Naive B cell (primary cell): ENCODE results near the gene CHRNG. TPM values are rescaled to one million over a fixed set of nuclear protein-coding genes. Genes with fewer than 3 reads are reported as not detected.

Experiments
- ATAC-seq, 2 donors: fragments of 150-1000 bp; cut with Tn5 transposase; 2 replicates each; pipeline ENCODE4 v1.10.0; 2021; ENCODE audit warnings: low read depth in 2 of 2, mild to moderate bottlenecking in 2 of 2, moderate library complexity in 2 of 2
- DNase-seq: peaks from one replicate; pipeline ENCODE4 v3.0.0; 2022
- H3K27ac Mint-ChIP-seq, 6 donors: one replicate each; pipeline ENCODE4 v1.8.0; 2020 to 2022; ENCODE audit warnings: mild to moderate bottlenecking in 6 of 6, mixed read lengths in 6 of 6, moderate library complexity in 5 of 6, inconsistent platforms in 2 of 6
- H3K27me3 Mint-ChIP-seq, 3 donors: one replicate each; pipeline ENCODE4 v1.8.0; 2021 to 2022; ENCODE audit warnings: mixed read lengths in 3 of 3, mild to moderate bottlenecking in 1 of 3
- H3K36me3 Mint-ChIP-seq, 2 donors: one replicate each; pipeline ENCODE4 v1.8.0; 2020 to 2022; ENCODE audit warnings: mixed read lengths in 2 of 2, inconsistent platforms in 1 of 2, mild to moderate bottlenecking in 1 of 2
- H3K4me1 Mint-ChIP-seq, 3 donors: one replicate each; pipeline ENCODE4 v1.8.0; 2020 to 2022; ENCODE audit warnings: mixed read lengths in 3 of 3, inconsistent platforms in 1 of 3, mild to moderate bottlenecking in 1 of 3, moderate library complexity in 1 of 3
- H3K4me3 Mint-ChIP-seq, 8 donors: one replicate each; pipeline ENCODE4 v1.8.0; 2020 to 2022; ENCODE audit warnings: mild to moderate bottlenecking in 8 of 8, mixed read lengths in 8 of 8, moderate library complexity in 8 of 8, inconsistent platforms in 2 of 8
- H3K9me3 Mint-ChIP-seq, 7 donors: one replicate each; pipeline ENCODE4 v1.8.0; 2020 to 2022; ENCODE audit warnings: mixed read lengths in 7 of 7, mild to moderate bottlenecking in 5 of 7, inconsistent platforms in 2 of 7, moderate library complexity in 1 of 7
- polyA plus RNA-seq, 6 donors: library from polyadenylated mRNA; unstranded; fragments of 300-500 nt; fragmentation: Illumina TruSeq; gene quantifications; one replicate each; pipeline ENCODE4 v1.2.3, GENCODE V29; 2021; ENCODE audit warnings: low read depth in 6 of 6

The CHRNG gene
- polyA plus RNA-seq, 6 donors from 2014 or later = not detected

GRCh38 chr2:232515639-232516038 is 23.9 kb upstream of the CHRNG start:
- Mint-ChIP-seq H3K27me3 (peaks cover 27 to 69% (median 68%) of the 10 kb centered on the region in 3 donors), H3K36me3 (no peaks in the 10 kb centered on the region), H3K9me3 (no peaks in the 10 kb centered on the region), H3K4me1 (peaks cover 0 to 3% (median 0%) of the 10 kb centered on the region in 3 donors), H3K4me3 (no peak overlapping the region), H3K27ac (no peak overlapping the region)
- no peak for DNase-seq
- ATAC-seq = no peak

GRCh38 chr2:232516551-232516950 is 22.9 kb upstream of the CHRNG start:
- H3K4me1 Mint-ChIP-seq = peaks cover 2 to 6% (median 4%) of the 10 kb centered on the region in 3 donors
- ATAC-seq = no peak
- DNase-seq = no peak
- no peaks in the 10 kb centered on the region for H3K9me3 Mint-ChIP-seq
- peaks cover 27 to 76% (median 68%) of the 10 kb centered on the region in 3 donors for H3K27me3 Mint-ChIP-seq
- no peak overlapping the region for H3K27ac Mint-ChIP-seq
- no peaks in the 10 kb centered on the region for H3K36me3 Mint-ChIP-seq
- H3K4me3 Mint-ChIP-seq = no peak overlapping the region

- DNase-seq = no peak
- no peak overlapping the region for H3K27ac Mint-ChIP-seq
- no peaks in the 10 kb centered on the region for H3K36me3 Mint-ChIP-seq
- no peak overlapping the region for H3K4me3 Mint-ChIP-seq
- H3K27me3 Mint-ChIP-seq = peaks cover 27 to 70% (median 61%) of the 10 kb centered on the region in 3 donors
- peaks cover 7 to 16% (median 16%) of the 10 kb centered on the region in 3 donors for H3K4me1 Mint-ChIP-seq
- no peak for ATAC-seq
- H3K9me3 Mint-ChIP-seq = no peaks in the 10 kb centered on the region
These were observed 20.6 kb upstream of the CHRNG start for GRCh38 chr2:232518844-232519243.

- Mint-ChIP-seq H3K9me3 (no peaks in the 10 kb centered on the region), H3K36me3 (no peaks in the 10 kb centered on the region), H3K4me3 (peak within 1 kb of the TSS in 3 of 8 donors; percentile 41 to 89 (median 81)), H3K4me1 (peaks cover 11 to 22% (median 21%) of the 10 kb centered on the region in 3 donors), H3K27me3 (peaks cover 27 to 68% (median 63%) of the 10 kb centered on the region in 3 donors), H3K27ac (no peak within 1 kb of the TSS)
- DNase-seq (no peak), ATAC-seq (no peak)
These were observed 19.7 kb upstream of the CHRNG start, which contains the start of gene PRSS56 for GRCh38 chr2:232519581-232520438. Gene PRSS56 (plus strand): TSS chr2:232520388. CDS start chr2:232520599, 211 bp downstream.

GRCh38 chr2:232520489-232520888 is 19.0 kb upstream of the CHRNG start:
- Mint-ChIP-seq H3K4me1 (peaks cover 11 to 22% (median 21%) of the 10 kb centered on the region in 3 donors), H3K4me3 (peak overlapping the region in 3 of 8 donors; percentile 41 to 81 (median 41)), H3K27me3 (peaks cover 26 to 65% (median 62%) of the 10 kb centered on the region in 3 donors), H3K36me3 (no peaks in the 10 kb centered on the region), H3K9me3 (no peaks in the 10 kb centered on the region), H3K27ac (no peak overlapping the region)
- no peak for ATAC-seq
- DNase-seq = no peak

- Mint-ChIP-seq H3K9me3 (no peaks in the 10 kb centered on the region), H3K4me3 (peak overlapping the region in 5 of 8 donors; percentile 43 to 89 (median 79)), H3K27ac (no peak overlapping the region), H3K36me3 (no peaks in the 10 kb centered on the region), H3K27me3 (peaks cover 22 to 67% (median 62%) of the 10 kb centered on the region in 3 donors), H3K4me1 (peaks cover 11 to 22% (median 21%) of the 10 kb centered on the region in 3 donors)
- DNase-seq = no peak
- no peak for ATAC-seq
These were observed 18.4 kb upstream of the CHRNG start for GRCh38 chr2:232521098-232521497.

- H3K9me3 Mint-ChIP-seq = no peaks in the 10 kb centered on the region
- H3K4me3 Mint-ChIP-seq = peak overlapping the region in 4 of 8 donors; percentile 57 to 83 (median 69)
- no peak overlapping the region for H3K27ac Mint-ChIP-seq
- H3K27me3 Mint-ChIP-seq = peaks cover 26 to 71% (median 64%) of the 10 kb centered on the region in 3 donors
- ATAC-seq (peak; percentile 73 to 75), DNase-seq (peak; percentile 66)
- no peaks in the 10 kb centered on the region for H3K36me3 Mint-ChIP-seq
- peaks cover 11 to 22% (median 20%) of the 10 kb centered on the region in 3 donors for H3K4me1 Mint-ChIP-seq
These were observed 17.4 kb upstream of the CHRNG start for GRCh38 chr2:232521959-232522622.

GRCh38 chr2:232522623-232523401 is 16.7 kb upstream of the CHRNG start:
- peak; percentile 19 to 20 for ATAC-seq
- H3K4me1 Mint-ChIP-seq = peaks cover 11 to 22% (median 18%) of the 10 kb centered on the region in 3 donors
- peak overlapping the region in 7 of 8 donors; percentile 36 to 84 (median 68) for H3K4me3 Mint-ChIP-seq
- DNase-seq = no peak
- no peaks in the 10 kb centered on the region for H3K9me3 Mint-ChIP-seq
- H3K27me3 Mint-ChIP-seq = peaks cover 28 to 73% (median 67%) of the 10 kb centered on the region in 3 donors
- no peaks in the 10 kb centered on the region for H3K36me3 Mint-ChIP-seq
- H3K27ac Mint-ChIP-seq = peak overlapping the region in 1 of 6 donors; percentile 56

- H3K4me3 Mint-ChIP-seq = peak overlapping the region in 7 of 8 donors; percentile 36 to 83 (median 54)
- H3K9me3 Mint-ChIP-seq = no peaks in the 10 kb centered on the region
- peaks cover 29 to 74% (median 68%) of the 10 kb centered on the region in 3 donors for H3K27me3 Mint-ChIP-seq
- ATAC-seq (no peak), DNase-seq (no peak)
- no peaks in the 10 kb centered on the region for H3K36me3 Mint-ChIP-seq
- H3K4me1 Mint-ChIP-seq = peaks cover 13 to 22% (median 18%) of the 10 kb centered on the region in 3 donors
- H3K27ac Mint-ChIP-seq = no peak overlapping the region
These were observed 16.1 kb upstream of the CHRNG start for GRCh38 chr2:232523402-232523681.

GRCh38 chr2:232523682-232524597 is 15.6 kb upstream of the CHRNG start:
- DNase-seq (no peak), ATAC-seq (peak; percentile 30 to 34)
- no peaks in the 10 kb centered on the region for H3K9me3 Mint-ChIP-seq
- H3K27ac Mint-ChIP-seq = no peak overlapping the region
- peak overlapping the region in 7 of 8 donors; percentile 22 to 83 (median 65) for H3K4me3 Mint-ChIP-seq
- peaks cover 17 to 22% (median 21%) of the 10 kb centered on the region in 3 donors for H3K4me1 Mint-ChIP-seq
- peaks cover 28 to 74% (median 68%) of the 10 kb centered on the region in 3 donors for H3K27me3 Mint-ChIP-seq
- no peaks in the 10 kb centered on the region for H3K36me3 Mint-ChIP-seq

- ATAC-seq (no peak), DNase-seq (no peak)
- Mint-ChIP-seq H3K36me3 (no peaks in the 10 kb centered on the region), H3K4me3 (peak overlapping the region in 2 of 8 donors; percentile 52 to 65), H3K9me3 (no peaks in the 10 kb centered on the region), H3K27me3 (peaks cover 26 to 75% (median 66%) of the 10 kb centered on the region in 3 donors), H3K27ac (no peak overlapping the region), H3K4me1 (peaks cover 17 to 23% (median 22%) of the 10 kb centered on the region in 3 donors)
These were observed 14.7 kb upstream of the CHRNG start for GRCh38 chr2:232524771-232525170.

GRCh38 chr2:232525199-232525598 is 14.3 kb upstream of the CHRNG start:
- peaks cover 26 to 76% (median 65%) of the 10 kb centered on the region in 3 donors for H3K27me3 Mint-ChIP-seq
- H3K4me1 Mint-ChIP-seq = peaks cover 17 to 23% (median 22%) of the 10 kb centered on the region in 3 donors
- no peak for ATAC-seq
- H3K9me3 Mint-ChIP-seq = no peaks in the 10 kb centered on the region
- no peak for DNase-seq
- H3K27ac Mint-ChIP-seq = no peak overlapping the region
- H3K36me3 Mint-ChIP-seq = no peaks in the 10 kb centered on the region
- peak overlapping the region in 1 of 8 donors; percentile 33 for H3K4me3 Mint-ChIP-seq
